T47D (cell line): Measurements from ENCODE around the gene BTN1A1.

ENCODE experiments used
- DNase-seq, 2 experiments: peaks; one replicate each; pipeline versions ENCODE4 v3.0.0 to v3.0.0-alpha.2; 2011 to 2012; ENCODE audit warnings: low read depth in 1 of 2, low spot score in 1 of 2
- JUND ChIP-seq: IDR thresholded peaks from 2 replicates; pipeline ENCODE4 v1.6.1; 2012; ENCODE audit warnings: low read depth
- in situ Hi-C: cut with HindIII; loops from 2 replicates; pipeline ENCODE4 v1.10.0; 2016; ENCODE audit warnings: low sequenced_read_pairs, low pct_unique_long_range_greater_than_20kb

The BTN1A1 gene

DNA sequence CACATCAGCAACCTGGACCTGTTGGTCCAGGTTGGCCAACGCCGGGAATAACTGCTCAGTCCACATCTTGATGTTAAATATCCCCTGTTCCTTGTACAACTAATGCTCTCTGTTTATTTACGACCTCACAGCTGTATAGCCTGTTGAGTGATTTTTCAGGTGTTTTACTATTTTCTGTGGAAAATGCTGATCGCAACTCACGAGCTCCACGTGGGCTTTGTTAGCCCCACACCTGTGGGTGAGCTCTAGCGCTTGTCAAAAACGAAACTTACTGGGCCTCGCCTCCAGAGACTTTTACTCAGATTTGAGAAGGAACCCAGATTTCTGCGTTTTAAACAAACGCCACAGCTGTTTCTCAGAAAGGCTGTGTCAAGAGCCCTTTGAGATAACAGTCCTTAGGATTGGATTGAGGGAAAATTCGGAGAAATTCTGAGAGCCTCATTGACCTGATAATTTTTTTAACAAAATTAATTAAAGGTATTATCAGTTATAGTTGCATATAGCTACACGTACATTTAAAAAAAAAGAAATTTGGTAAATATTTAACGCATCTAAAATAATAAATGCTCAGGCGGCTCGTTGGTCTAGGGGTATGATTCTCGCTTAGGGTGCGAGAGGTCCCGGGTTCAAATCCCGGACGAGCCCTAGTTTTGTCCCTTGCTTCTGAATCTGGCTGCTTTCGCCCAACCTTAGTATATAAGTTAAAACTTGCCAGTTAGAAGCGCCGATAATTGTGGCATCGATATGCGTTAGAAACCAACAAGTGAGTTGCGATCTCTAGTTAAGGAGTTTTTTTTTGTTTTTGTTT lies 54.8 kb downstream of the BTN1A1 start:
- peak in 1 of 2 experiments; percentile 48 for DNase-seq
- no peak for TF ChIP-seq JUND
- in situ Hi-C loops = no loop called here

DNA sequence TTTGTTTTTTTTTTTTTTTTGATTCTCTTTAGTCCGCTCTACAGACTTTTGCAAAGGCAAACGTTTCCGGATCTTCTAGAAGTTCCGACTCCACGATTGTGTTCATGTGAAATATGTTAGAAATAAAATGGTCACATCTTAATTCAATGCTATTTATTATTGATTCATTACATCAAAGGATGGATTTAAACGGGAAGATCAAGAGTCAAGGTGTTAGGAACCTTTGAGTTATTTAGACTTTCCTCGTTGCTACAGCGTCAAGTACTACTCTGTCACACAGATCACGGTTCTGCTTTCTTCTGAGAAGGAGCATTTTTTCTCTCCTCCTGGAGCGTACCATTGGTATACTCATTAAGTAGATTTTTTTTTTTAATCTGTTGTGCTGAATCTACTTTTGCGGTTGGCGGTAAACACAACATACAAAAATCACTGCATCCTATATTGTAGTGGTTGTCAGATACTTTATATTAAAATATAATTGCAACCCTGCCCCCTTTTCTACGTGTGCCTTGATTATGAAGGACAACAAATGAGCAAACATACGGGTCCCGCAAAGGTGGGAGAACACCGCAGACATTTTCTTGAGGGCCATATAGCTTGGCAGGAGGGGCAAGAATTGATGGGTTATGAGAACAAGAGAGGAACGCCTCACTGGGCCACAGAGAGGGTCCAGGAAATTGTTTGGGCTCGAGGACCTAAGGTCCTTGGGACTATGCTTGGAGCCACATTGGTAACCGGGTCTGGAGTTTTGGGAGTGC lies 55.6 kb downstream of the BTN1A1 start:
- no peak for TF ChIP-seq JUND
- in situ Hi-C loops = no loop called here
- no peak for DNase-seq

DNA sequence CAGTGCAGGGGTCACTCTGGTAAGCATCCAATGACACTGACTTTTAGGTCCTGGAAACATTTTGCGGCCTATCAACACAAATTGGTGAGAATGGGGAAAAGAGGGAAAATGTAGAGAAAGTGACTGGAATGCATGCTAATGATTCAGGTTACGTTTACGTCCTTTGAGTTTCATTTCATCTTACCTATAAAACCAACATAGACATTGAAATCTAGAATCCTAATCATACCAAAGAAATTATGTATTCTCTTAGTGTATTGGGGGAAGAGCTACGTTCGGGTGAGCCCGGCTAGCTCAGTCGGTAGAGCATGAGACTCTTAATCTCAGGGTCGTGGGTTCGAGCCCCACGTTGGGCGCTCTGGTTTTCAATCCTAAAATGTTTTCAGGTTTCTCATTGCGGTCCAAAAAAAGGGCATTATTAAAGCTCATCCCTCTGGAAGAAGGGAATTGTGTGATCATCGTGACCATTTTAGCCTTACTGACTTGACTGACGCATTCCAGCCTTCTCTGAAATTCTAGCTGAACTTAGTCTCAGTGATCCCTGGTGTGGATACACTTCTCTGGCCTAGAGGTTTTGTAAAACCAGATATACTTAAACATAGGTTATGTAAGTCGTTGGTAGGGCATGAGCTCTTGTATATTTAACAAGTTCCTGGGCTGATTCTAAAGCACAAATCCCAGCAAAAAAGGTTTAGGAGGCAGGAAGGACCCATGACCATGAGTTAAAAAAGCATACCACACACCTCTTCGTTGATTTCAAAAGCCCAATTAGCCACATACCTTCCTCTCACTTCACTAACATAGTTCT lies 56.4 kb downstream of the BTN1A1 start:
- peak in 1 of 2 experiments; percentile 81 for DNase-seq
- in situ Hi-C loops = no loop called here

More for the DNA sequence above, 56.4 kb downstream of the BTN1A1 start:
- TF ChIP-seq JUND = no peak
